Brain microvascular endothelial cell (primary cell): ENCODE results near the gene ARHGEF7.

Experiments
- DNase-seq: peaks from one replicate; pipeline ENCODE4 v3.0.0-alpha.2; 2020
- H3K27ac ChIP-seq: fragments of 250-450 bp; sonication (Bioruptor Pico); 2 replicates; pipeline ENCODE4 v1.5.1; 2020; ENCODE audit warnings: mild to moderate bottlenecking, moderate library complexity
- H3K27me3 ChIP-seq: fragments of 250-450 bp; sonication (Bioruptor Pico); replicated peaks from 2 replicates; pipeline ENCODE4 v1.5.1; 2020; ENCODE audit warnings: mild to moderate bottlenecking
- H3K36me3 ChIP-seq: fragments of 250-450 bp; sonication (Bioruptor Pico); replicated peaks from 2 replicates; pipeline ENCODE4 v1.5.1; 2020; ENCODE audit warnings: mild to moderate bottlenecking
- H3K4me3 ChIP-seq: 2 replicates; pipeline ENCODE4 v1.5.1; 2011; ENCODE audit warnings: low read depth, mild to moderate bottlenecking, control low read depth, low read length, moderate library complexity
- CTCF ChIP-seq: IDR thresholded peaks from 2 replicates; pipeline ENCODE4 v1.5.1; 2011; ENCODE audit warnings: low read depth, mild to moderate bottlenecking, moderate library complexity, low read length, control low read depth, inconsistent platforms; ENCODE audit errors: missing control alignments
- in situ Hi-C: cut with HindIII; loops from 2 replicates; pipeline ENCODE4 v1.10.0; 2017; ENCODE audit warnings: low sequenced_read_pairs, low pct_ligation_motif_present

ARHGEF7 gene

GRCh38 chr13:111327730-111328573 lies 212.8 kb downstream of the ARHGEF7 start:
- H3K4me3 ChIP-seq = no peak overlapping the region
- in situ Hi-C loops = no loop called here
- no peak for DNase-seq
- no peaks in the 10 kb centered on the region for H3K36me3 ChIP-seq
- no peak overlapping the region for H3K27ac ChIP-seq
- no peaks in the 10 kb centered on the region for H3K27me3 ChIP-seq
- TF ChIP-seq CTCF = no peak

- no peak for TF ChIP-seq CTCF
- H3K4me3 ChIP-seq = no peak overlapping the region
- in situ Hi-C loops = no loop called here
- DNase-seq = no peak
- no peaks in the 10 kb centered on the region for H3K27me3 ChIP-seq
- no peak overlapping the region for H3K27ac ChIP-seq
- no peaks in the 10 kb centered on the region for H3K36me3 ChIP-seq
These were observed 213.7 kb downstream of the ARHGEF7 start for GRCh38 chr13:111328574-111329410.

DNA sequence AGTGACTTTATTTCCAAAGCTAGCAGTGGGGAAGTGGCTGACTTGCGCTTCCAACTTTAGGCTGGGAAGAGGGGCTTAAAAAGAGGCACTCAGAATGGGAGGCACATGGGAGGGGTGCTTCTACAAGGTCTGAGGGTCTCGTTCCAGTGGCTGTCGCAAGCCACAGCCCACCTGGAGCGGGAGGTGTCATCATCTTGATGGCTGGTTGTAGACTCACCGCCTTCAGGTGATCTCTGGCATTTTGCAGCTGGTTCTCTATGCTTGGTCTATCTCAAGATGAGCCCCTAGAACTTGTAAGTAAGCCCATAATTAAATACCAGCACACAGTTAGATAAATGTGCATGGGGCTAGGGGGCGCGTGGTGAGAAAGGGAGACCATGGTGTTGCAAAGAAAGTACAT lies 214.5 kb downstream of the ARHGEF7 start:
- in situ Hi-C loops = no loop called here
- H3K4me3 ChIP-seq = no peak overlapping the region
- no peak overlapping the region for H3K27ac ChIP-seq
- no peaks in the 10 kb centered on the region for H3K36me3 ChIP-seq
- no peak for DNase-seq
- no peak for TF ChIP-seq CTCF
- no peaks in the 10 kb centered on the region for H3K27me3 ChIP-seq

GRCh38 chr13:111330066-111330610 lies 215.0 kb downstream of the ARHGEF7 start:
- DNase-seq = no peak
- Histone ChIP-seq H3K27me3 (no peaks in the 10 kb centered on the region), H3K4me3 (no peak overlapping the region), H3K27ac (no peak overlapping the region), H3K36me3 (no peaks in the 10 kb centered on the region)
- TF ChIP-seq CTCF = no peak
- in situ Hi-C loops = no loop called here

- Histone ChIP-seq H3K4me3 (no peak overlapping the region), H3K27me3 (no peaks in the 10 kb centered on the region), H3K27ac (no peak overlapping the region), H3K36me3 (no peaks in the 10 kb centered on the region)
- no peak for TF ChIP-seq CTCF
- in situ Hi-C loops = no loop called here
- no peak for DNase-seq
These were observed 220.2 kb downstream of the ARHGEF7 start for GRCh38 chr13:111335298-111335697.
